ENCODE results near the gene PLIN4.

- TF ChIP-seq POLR2A (conservative IDR thresholded peaks at IDR 0.05) = no peak
- TF ChIP-seq HMGXB4 (CRISPR knock-in tag; IDR thresholded peaks at IDR 0.05) = no peak
- TF ChIP-seq ZBTB5 (IDR thresholded peaks at IDR 0.05) = no peak
- TF ChIP-seq ZNF830 (CRISPR knock-in tag; IDR thresholded peaks at IDR 0.05) = no peak
- no peak for TF ChIP-seq RFX5 (IDR thresholded peaks at IDR 0.05; ENCODE audit: low read depth, low read length)
- TF ChIP-seq SMARCB1 (IDR thresholded peaks at IDR 0.05; ENCODE audit: insufficient read length, low read depth) = no peak
Measured at GRCh38 chr19:4496304-4496703, 22.0 kb downstream of the PLIN4 start.

All from K562 (cell line).